GM12872 (cell line): ENCODE measurements around the gene EMD.

Source experiments
- TF ChIP-seq, protein P1 (sequence below): IDR thresholded peaks from 3 replicates; pipeline ENCODE4 v1.5.1; 2011; ENCODE audit warnings: low read depth, mild to moderate bottlenecking, low read length, moderate library complexity; ENCODE audit not compliant: insufficient read depth

Gene EMD

DNA sequence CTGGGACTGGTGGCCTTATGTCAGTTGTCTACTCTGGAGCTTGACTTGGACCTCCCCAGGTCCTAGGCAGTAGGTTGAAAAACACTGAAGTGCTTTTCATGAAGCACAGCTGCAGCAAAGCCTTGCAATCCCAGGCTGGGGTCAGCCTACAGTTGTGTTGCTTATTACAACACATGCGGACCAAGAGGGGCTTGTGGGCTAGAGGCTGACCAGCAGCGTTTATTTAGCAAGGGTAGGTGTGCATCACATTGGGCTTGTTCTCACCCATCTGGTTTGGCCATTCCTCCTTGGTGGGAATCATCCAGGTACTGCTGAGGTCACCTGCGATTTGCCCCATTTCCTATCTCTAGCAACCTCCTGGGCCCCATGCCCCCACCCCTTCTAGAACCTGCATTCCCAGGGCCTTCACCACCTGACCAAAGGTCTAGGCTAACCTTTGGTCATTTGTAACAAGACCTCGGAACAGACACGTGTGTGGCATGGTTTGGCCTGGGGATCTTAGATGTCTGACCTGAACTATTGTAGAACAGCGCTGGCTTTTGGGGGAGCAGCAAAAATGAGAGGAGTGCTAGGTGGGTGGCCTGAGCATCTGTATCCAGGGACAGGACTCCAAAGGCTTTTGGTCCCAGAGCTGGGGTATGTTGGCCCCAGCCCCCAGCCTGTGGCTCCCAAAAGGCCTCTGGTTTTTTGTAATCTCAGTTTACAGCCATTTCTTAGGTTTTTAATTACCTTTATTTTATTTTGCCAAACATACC, 22.1 kb downstream of the EMD start:
- TF ChIP-seq, protein P1, sequence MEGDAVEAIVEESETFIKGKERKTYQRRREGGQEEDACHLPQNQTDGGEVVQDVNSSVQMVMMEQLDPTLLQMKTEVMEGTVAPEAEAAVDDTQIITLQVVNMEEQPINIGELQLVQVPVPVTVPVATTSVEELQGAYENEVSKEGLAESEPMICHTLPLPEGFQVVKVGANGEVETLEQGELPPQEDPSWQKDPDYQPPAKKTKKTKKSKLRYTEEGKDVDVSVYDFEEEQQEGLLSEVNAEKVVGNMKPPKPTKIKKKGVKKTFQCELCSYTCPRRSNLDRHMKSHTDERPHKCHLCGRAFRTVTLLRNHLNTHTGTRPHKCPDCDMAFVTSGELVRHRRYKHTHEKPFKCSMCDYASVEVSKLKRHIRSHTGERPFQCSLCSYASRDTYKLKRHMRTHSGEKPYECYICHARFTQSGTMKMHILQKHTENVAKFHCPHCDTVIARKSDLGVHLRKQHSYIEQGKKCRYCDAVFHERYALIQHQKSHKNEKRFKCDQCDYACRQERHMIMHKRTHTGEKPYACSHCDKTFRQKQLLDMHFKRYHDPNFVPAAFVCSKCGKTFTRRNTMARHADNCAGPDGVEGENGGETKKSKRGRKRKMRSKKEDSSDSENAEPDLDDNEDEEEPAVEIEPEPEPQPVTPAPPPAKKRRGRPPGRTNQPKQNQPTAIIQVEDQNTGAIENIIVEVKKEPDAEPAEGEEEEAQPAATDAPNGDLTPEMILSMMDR, result no peak

DNA sequence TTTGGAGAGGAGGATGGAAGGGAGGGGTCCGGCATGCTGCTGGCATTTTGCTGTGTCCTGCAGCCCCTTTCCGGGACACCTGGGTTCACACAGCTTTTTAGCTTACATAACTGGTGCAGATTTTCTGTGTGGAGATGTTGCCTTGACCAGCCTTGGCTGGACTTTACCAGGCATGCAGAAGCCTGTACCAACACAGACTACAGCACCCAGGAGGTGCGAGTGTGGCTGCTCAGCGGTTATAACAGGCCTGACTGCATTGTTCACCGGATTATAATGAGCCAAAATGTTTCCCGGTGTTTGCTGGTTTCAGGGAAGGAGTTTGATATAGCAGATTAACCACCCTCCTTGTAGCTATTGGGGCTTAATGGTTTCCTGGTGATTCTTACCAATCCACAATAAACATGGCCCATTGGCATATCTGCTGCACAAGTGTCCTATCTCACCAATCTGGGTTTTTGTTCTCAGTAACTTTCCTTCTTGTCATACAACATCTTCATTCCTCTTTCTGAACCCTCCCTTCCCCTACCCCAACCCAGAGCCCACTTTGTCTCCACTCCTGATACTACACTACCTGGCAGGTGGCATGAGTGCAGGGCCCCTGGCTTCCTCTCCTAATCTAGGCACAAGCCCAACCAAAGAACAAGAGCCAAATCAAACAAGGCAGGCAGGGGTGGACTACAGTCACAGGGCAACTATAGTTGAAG, 23.0 kb downstream of the EMD start:
- TF ChIP-seq, protein P1, result no peak

DNA sequence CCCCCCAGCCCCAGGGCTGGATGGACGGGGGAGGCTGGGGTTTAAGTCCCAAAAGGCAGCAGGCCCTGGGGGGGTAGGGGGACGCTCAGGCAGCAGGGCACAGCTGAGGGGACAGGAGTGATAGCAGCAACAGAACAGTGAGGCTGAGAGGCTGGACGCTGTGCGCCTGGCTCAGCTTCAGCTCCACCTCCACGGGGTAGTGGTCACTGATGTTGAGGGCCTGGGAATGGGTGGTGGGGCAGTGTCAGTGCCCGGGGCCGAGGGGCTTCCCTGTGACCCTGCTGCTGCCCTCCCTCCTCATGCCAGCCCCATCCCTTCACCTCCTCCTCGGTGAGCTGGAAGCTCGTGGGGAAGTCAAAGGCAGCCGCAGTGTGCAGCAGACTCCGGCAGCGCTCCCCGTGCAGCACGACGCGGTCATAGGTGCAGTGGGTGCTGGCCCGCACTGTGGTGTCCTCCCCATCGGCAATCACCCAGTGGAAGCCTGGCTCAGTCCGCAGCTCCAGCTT, 23.6 kb downstream of the EMD start:
- TF ChIP-seq, protein P1, result no peak

DNA sequence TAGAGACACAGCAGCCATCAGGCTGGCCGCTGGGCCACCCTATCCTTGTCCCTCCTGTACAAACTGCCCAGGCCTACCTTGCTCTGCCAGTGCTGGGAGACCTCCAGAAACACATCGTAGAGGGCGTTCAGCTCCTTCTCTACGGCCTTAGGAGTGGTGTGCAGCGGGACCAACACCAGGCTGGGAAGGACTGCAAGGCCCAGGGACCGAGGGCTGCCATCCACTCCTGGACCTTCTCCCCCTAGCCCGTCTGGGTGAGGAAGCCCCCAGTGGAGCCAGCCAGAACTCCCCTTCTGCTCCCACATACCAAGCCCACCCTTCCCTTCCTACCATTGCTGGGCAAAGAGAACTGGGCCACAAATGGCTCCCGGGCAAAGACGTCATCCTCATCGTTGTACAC, 24.1 kb downstream of the EMD start:
- TF ChIP-seq, protein P1, result no peak

DNA sequence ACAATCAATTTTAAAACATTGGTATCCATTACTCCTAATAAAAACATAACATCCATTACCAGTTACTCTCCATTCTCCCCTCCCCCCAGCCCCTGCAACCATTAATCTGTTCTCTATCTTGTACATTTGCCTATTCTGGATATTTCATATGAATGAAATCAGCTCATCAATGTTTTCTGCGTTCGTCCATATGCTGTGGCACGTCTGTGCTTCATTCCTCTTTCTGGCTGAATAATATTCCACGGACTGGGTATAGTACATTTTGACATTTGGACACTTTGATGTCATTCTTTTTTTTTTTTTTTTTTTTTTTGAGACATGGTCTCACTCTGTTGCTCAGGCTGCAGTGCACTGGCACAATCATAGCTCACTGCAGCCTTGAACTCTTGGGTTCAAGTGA, 24.8 kb downstream of the EMD start:
- TF ChIP-seq, protein P1, result no peak

DNA sequence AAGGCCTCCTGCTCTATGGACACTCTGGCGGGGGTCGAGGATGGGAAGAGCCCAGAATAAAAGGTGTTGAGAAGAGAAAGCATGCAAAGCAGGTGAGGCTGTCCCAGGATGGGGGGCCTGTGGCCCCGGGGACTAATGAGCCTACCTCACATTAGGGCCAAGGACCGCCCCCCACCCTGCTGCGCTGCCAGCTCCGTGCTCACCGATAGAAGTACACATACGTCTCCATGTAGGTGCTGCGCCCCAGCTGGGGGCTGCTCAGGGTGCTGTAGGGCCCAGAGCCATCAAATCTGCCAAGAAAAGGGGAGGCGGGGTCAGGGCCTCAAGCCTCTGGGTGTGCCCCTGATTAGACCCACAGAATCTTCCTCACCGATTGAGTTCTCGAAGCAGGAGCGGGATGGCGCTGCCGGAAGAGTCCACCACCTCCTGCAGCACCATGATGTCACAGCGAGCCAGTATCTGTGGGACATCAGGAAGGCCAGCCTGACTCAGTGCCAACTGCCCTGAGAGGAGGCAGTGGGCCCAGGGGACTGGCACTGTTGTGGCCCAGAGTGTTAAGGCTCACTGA, 25.6 kb downstream of the EMD start:
- TF ChIP-seq, protein P1, result no peak

DNA sequence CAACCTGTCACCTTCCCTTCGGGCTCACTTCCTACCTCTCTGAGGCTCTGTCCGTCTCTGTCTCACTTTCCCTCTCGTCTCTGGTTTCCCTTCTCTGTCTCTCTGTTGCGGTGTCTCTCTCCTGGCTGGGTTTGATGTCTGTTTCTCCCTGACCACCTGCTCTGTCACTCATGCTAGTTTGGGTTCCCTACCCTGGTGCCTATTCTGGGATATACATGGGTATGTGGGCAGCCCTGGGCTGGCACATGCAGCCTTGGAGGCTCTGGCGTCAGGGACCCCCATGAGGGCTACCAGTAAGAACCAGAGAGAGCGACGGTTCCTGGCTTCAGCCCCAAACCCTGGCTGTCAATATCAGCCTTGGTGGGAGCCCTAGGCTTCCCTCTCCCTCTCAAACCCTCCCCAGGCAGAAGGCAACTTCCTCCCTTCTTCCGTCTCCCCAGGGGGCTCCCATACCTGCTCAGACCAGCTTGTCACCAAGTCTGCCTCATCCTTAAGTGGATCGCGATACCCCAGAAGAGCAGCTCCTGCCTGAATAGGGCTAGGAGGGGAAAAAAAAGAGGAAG, 29.6 kb downstream of the EMD start:
- TF ChIP-seq, protein P1, result no peak
